Activated CD8-positive, alpha-beta memory T cell treated with anti-CD3 and anti-CD28 coated beads, Interleukin-2, amount 50 U/mL, for 24 hours (primary cell): ENCODE measurements around the gene UPP1.
A peak's percentile ranks its signal among the peaks of the same experiment; 100 is the strongest.

Source experiments
- DNase-seq: peaks from one replicate; pipeline ENCODE4 v3.0.0-alpha.2; 2020; ENCODE audit errors: extremely low read depth

The UPP1 gene

GRCh38 chr7:48085433-48085791, 3.7 kb upstream of the UPP1 start:
- DNase-seq, result no peak

GRCh38 chr7:48085942-48086341, 3.1 kb upstream of the UPP1 start:
- no peak for DNase-seq

GRCh38 chr7:48087349-48087748, 1.7 kb upstream of the UPP1 start:
- no peak for DNase-seq

GRCh38 chr7:48088559-48089045, 463 bp upstream of the UPP1 start:
- no peak for DNase-seq

GRCh38 chr7:48090095-48090805, 1.2 kb downstream of the UPP1 start:
- no peak for DNase-seq

GRCh38 chr7:48091506-48092433, 2.7 kb downstream of the UPP1 start:
- DNase-seq, result no peak

GRCh38 chr7:48094861-48095293, 5.8 kb downstream of the UPP1 start:
- DNase-seq, result no peak

GRCh38 chr7:48096273-48096672, 7.2 kb downstream of the UPP1 start:
- DNase-seq, result no peak

GRCh38 chr7:48097521-48098231, 8.6 kb downstream of the UPP1 start:
- no peak for DNase-seq

GRCh38 chr7:48098846-48099245, 9.8 kb downstream of the UPP1 start:
- DNase-seq, result no peak

GRCh38 chr7:48099781-48100180, 10.7 kb downstream of the UPP1 start:
- DNase-seq, result no peak

GRCh38 chr7:48101352-48101751, 12.3 kb downstream of the UPP1 start:
- no peak for DNase-seq

GRCh38 chr7:48101968-48102367, 12.9 kb downstream of the UPP1 start:
- no peak for DNase-seq

GRCh38 chr7:48102530-48102929, 13.5 kb downstream of the UPP1 start:
- no peak for DNase-seq

- no peak for DNase-seq
Observed at GRCh38 chr7:48105045-48105444, 16.0 kb downstream of the UPP1 start.

- no peak for DNase-seq
Observed at GRCh38 chr7:48106906-48107659, 18.0 kb downstream of the UPP1 start.

- no peak for DNase-seq
Observed at GRCh38 chr7:48107926-48108472, 18.9 kb downstream of the UPP1 start.

GRCh38 chr7:48108959-48109847, 20.1 kb downstream of the UPP1 start:
- DNase-seq, result no peak

- peak; percentile 72 for DNase-seq
Observed at GRCh38 chr7:48109848-48110663, 21.0 kb downstream of the UPP1 start.
